HCT116 (cell line): ENCODE results near the gene LATS1. TPM values are rescaled to one million over a fixed set of nuclear protein-coding genes. Genes with fewer than 3 reads are reported as not detected.

ENCODE experiments used
- ATAC-seq: fragments of 200-7000 bp; cut with Tn5 transposase; 2 replicates; pipeline ENCODE4 v1.9.1; 2020; ENCODE audit warnings: mild to moderate bottlenecking, moderate library complexity
- BruUV-seq: library from RNA; stranded (reverse); fragments of 400-500 nt; replicated peaks from 2 replicates; lab custom pipeline; 2021; lab: Mats Ljungman, UMichigan
- CTCF ChIA-PET: fragments of 300-600 bp; sonication (Branson Sonifier 250); formaldehyde crosslinking; loops from one replicate; lab custom pipeline; 2021; ENCODE audit warnings: antibody characterized with exemption; lab: Charles Lee
- POLR2A ChIA-PET: fragments of 300-600, 350-600 bp; sonication (Branson Sonifier 250); formaldehyde crosslinking; loops from one replicate; lab custom pipeline; 2021; ENCODE audit warnings: antibody characterized with exemption; lab: Charles Lee
- RAD21 ChIA-PET, 2 experiments: fragments of 300-600 bp; sonication (Branson Sonifier 250); formaldehyde crosslinking; loops; one replicate each; lab custom pipeline; 2023; ENCODE audit warnings: low total read pairs in 2 of 2; ENCODE audit not compliant: uncharacterized antibody in 2 of 2, unreplicated experiment in 2 of 2, low non-redundant PET in 1 of 2; lab: Charles Lee
- DNase-seq: peaks from one replicate; pipeline ENCODE4 v3.0.0-alpha.2; 2010; ENCODE audit warnings: low read depth, low spot score
- H2AFZ ChIP-seq: fragments of 200-600 bp; shearing (Covaris generic), sonication (generic); 2 replicates; pipeline ENCODE4 v1.6.1; 2017; ENCODE audit warnings: low read depth, mixed run types, mixed read lengths, antibody characterized with exemption, low read length; ENCODE audit not compliant: poor library complexity, severe bottlenecking
- H3K27ac ChIP-seq: 2 replicates; pipeline ENCODE4 v1.5.1; 2012; ENCODE audit warnings: low read depth, low read length
- H3K27me3 ChIP-seq: fragments of 200-600 bp; sonication (generic); 2 replicates; pipeline ENCODE4 v1.6.1; 2016; ENCODE audit warnings: mixed run types, low read length, mixed read lengths; ENCODE audit not compliant: insufficient read depth
- H3K36me3 ChIP-seq, 2 experiments: fragments of 200-500 bp in 1 of 2; fragments of 200-600 bp in 1 of 2; sonication (Bioruptor generic) in 1 of 2; sonication (generic) in 1 of 2; 2 replicates each; pipeline versions ENCODE4 v1.5.1 to v1.6.1; 2014 to 2016; ENCODE audit warnings: low read length in 2 of 2, inconsistent platforms in 1 of 2, mixed read lengths in 1 of 2, mixed run types in 1 of 2; ENCODE audit not compliant: insufficient read depth in 2 of 2, control insufficient read depth in 1 of 2
- H3K4me1 ChIP-seq, 2 experiments: fragments of 200-600 bp in 1 of 2; sonication (generic) in 1 of 2; 2 replicates each; pipeline versions ENCODE4 v1.5.1 to v1.6.1; 2012 to 2017; ENCODE audit warnings: low read length in 2 of 2, inconsistent platforms in 1 of 2, mild to moderate bottlenecking in 1 of 2, mixed read lengths in 1 of 2, mixed run types in 1 of 2, moderate library complexity in 1 of 2; ENCODE audit not compliant: insufficient read depth in 2 of 2, control insufficient read depth in 1 of 2
- H3K4me2 ChIP-seq: fragments of 200-600 bp; sonication (generic); 2 replicates; pipeline ENCODE4 v1.6.1; 2017; ENCODE audit warnings: mixed run types, low read length, mixed read lengths
- H3K4me3 ChIP-seq, 2 experiments: fragments of 200-600 bp in 1 of 2; sonication (generic) in 1 of 2; replicated peaks in 1 of 2; 2 replicates each; pipeline ENCODE4 v1.5.1; 2011 to 2016; ENCODE audit warnings: low read length in 2 of 2, control low read depth in 1 of 2, low read depth in 1 of 2, mild to moderate bottlenecking in 1 of 2, mixed read lengths in 1 of 2, mixed run types in 1 of 2
- H3K79me2 ChIP-seq: fragments of 200-600 bp; sonication (generic); 2 replicates; pipeline ENCODE4 v1.6.1; 2017; ENCODE audit warnings: mild to moderate bottlenecking, mixed run types, low read length, moderate library complexity, mixed read lengths; ENCODE audit not compliant: insufficient read depth
- H3K9ac ChIP-seq: fragments of 200-600 bp; sonication (generic); 2 replicates; pipeline ENCODE4 v1.6.1; 2016; ENCODE audit warnings: low read length, mixed read lengths
- H3K9me2 ChIP-seq: fragments of 200-600 bp; sonication (generic), shearing (Covaris generic); 2 replicates; pipeline ENCODE4 v1.6.1; 2017; ENCODE audit warnings: mixed run types, mild to moderate bottlenecking, moderate library complexity; ENCODE audit not compliant: insufficient read depth
- H3K9me3 ChIP-seq, 2 experiments: fragments of 200-500 bp in 1 of 2; fragments of 200-600 bp in 1 of 2; sonication (Bioruptor generic) in 1 of 2; sonication (generic) in 1 of 2; 2 replicates each; pipeline ENCODE4 v1.6.1; 2014 to 2017; ENCODE audit warnings: low read length in 2 of 2, mixed read lengths in 2 of 2, inconsistent platforms in 1 of 2, low read depth in 1 of 2, mild to moderate bottlenecking in 1 of 2, mixed run types in 1 of 2, moderate library complexity in 1 of 2; ENCODE audit not compliant: control insufficient read depth in 1 of 2, insufficient read depth in 1 of 2
- H4K20me1 ChIP-seq: fragments of 200-600 bp; sonication (generic), shearing (Covaris generic); 2 replicates; pipeline ENCODE4 v1.6.1; 2017; ENCODE audit warnings: mixed run types, mild to moderate bottlenecking, moderate library complexity; ENCODE audit not compliant: insufficient read depth
- CEBPB ChIP-seq: IDR thresholded peaks from 2 replicates; pipeline ENCODE4 v1.6.1; 2012; ENCODE audit warnings: low read depth
- CTCF ChIP-seq, 3 experiments: fragments of 200-600 bp in 1 of 3; sonication (generic) in 1 of 3; IDR thresholded peaks in 2 of 3; conservative IDR thresholded peaks in 1 of 3; 2 replicates each; pipeline ENCODE4 v1.5.1; 2012 to 2017; ENCODE audit warnings: low read depth in 2 of 3, low read length in 2 of 3, antibody characterized with exemption in 1 of 3, borderline replicate concordance in 1 of 3, control low read depth in 1 of 3, mild to moderate bottlenecking in 1 of 3, mixed read lengths in 1 of 3, mixed run types in 1 of 3, moderate library complexity in 1 of 3; ENCODE audit not compliant: insufficient read depth in 1 of 3
- EZH2 ChIP-seq: fragments of 200-600 bp; sonication (generic); IDR thresholded peaks from 2 replicates; pipeline ENCODE4 v1.6.1; 2017; ENCODE audit warnings: antibody characterized with exemption, mixed run types
- EZH2phosphoT487 ChIP-seq: fragments of 200-600 bp; IDR thresholded peaks from 2 replicates; pipeline ENCODE4 v1.6.1; 2018; ENCODE audit warnings: antibody characterized with exemption, borderline replicate concordance
- REST ChIP-seq: IDR thresholded peaks from 2 replicates; pipeline ENCODE4 v1.6.1; 2012; ENCODE audit warnings: low read depth
- ZFX ChIP-seq: fragments of 450-650 bp; IDR thresholded peaks from 2 replicates; pipeline ENCODE4 v1.6.1; 2017
- intact Hi-C: fragments of 100-400 bp; cut with micrococcal nuclease; formaldehyde crosslinking; loops from 2 replicates; pipeline ENCODE4 v1.10.0; 2022
- total RNA-seq: library from RNA; stranded (reverse); gene quantifications from one replicate; pipeline ENCODE4 v1.2.1, GENCODE V29; 2021; ENCODE audit not compliant: unreplicated experiment

The LATS1 gene
- total RNA-seq, 1 experiment from 2014 or later: 21.6 TPM

- no peak overlapping the region for H2AFZ ChIP-seq
- no peaks in the 10 kb centered on the region for H3K9me2 ChIP-seq
- ChIA-PET RAD21 (no interaction called here), CTCF (no interaction called here), POLR2A (no interaction called here)
- intact Hi-C loops: no loop called here
- DNase-seq: no peak
- H3K4me3 ChIP-seq: no peak overlapping the region
- H3K79me2 ChIP-seq: peaks cover 3% of the 10 kb centered on the region
- no TSS peak for BruUV-seq
- no peak for ATAC-seq
- H4K20me1 ChIP-seq: no peaks in the 10 kb centered on the region
- H3K27ac ChIP-seq: no peak overlapping the region
- H3K4me2 ChIP-seq: no peak overlapping the region
- H3K9me3 ChIP-seq: no peaks in the 10 kb centered on the region
- no peaks in the 10 kb centered on the region for H3K36me3 ChIP-seq
- no peak overlapping the region for H3K9ac ChIP-seq
- no peaks in the 10 kb centered on the region for H3K4me1 ChIP-seq
- TF ChIP-seq ZFX: no peak
- no peak for TF ChIP-seq EZH2
- H3K27me3 ChIP-seq: no peaks in the 10 kb centered on the region
Observed at GRCh38 chr6:149615805-149616204, 102.1 kb downstream of the LATS1 start.

- H3K27me3 ChIP-seq: no peaks in the 10 kb centered on the region
- RAD21 ChIA-PET: no interaction called here
Observed at GRCh38 chr6:149614337-149614736, 103.6 kb downstream of the LATS1 start.

More at GRCh38 chr6:149614337-149614736, 103.6 kb downstream of the LATS1 start:
- ChIA-PET CTCF (no interaction called here), POLR2A (no interaction called here)
- H3K36me3 ChIP-seq: no peaks in the 10 kb centered on the region
- TF ChIP-seq CTCF (IDR thresholded peaks at IDR 0.05 in 2 of 3, conservative IDR thresholded peaks at IDR 0.05 in 1 of 3; ENCODE audit: borderline replicate concordance in 1 of 3, insufficient read depth in 1 of 3, low read depth in 2 of 3, low read length in 2 of 3) (no peak), CEBPB (no peak), REST (no peak), EZH2phosphoT487 (no peak)
- intact Hi-C loops: no loop called here
- DNase-seq: no peak
- no peak overlapping the region for H3K27ac ChIP-seq
- H3K4me3 ChIP-seq: no peak overlapping the region
- H3K9ac ChIP-seq: no peak overlapping the region
- peaks cover 3% of the 10 kb centered on the region for H3K79me2 ChIP-seq
- H3K4me1 ChIP-seq: no peaks in the 10 kb centered on the region
- ATAC-seq: no peak
- H2AFZ ChIP-seq: no peak overlapping the region
- no peaks in the 10 kb centered on the region for H4K20me1 ChIP-seq
- no peaks in the 10 kb centered on the region for H3K9me3 ChIP-seq
- no peaks in the 10 kb centered on the region for H3K9me2 ChIP-seq
- H3K4me2 ChIP-seq: no peak overlapping the region
- BruUV-seq: no TSS peak
